WTC11 (cell line): ENCODE results near the gene DNLZ. TPM values are rescaled to one million over a fixed set of nuclear protein-coding genes. Genes with fewer than 3 reads are reported as not detected.

Experiments
- ATAC-seq: fragments of 200-7000 bp; cut with Tn5 transposase; 2 replicates; pipeline ENCODE4 v1.10.0; 2021; ENCODE audit warnings: mild to moderate bottlenecking, moderate library complexity
- CTCF ChIA-PET: fragments of 300-600 bp; sonication (Branson Sonifier 250); formaldehyde crosslinking; loops from one replicate; lab custom pipeline; 2021; ENCODE audit warnings: antibody characterized with exemption; lab: Charles Lee
- POLR2A ChIA-PET: fragments of 350-600 bp; sonication (Branson Sonifier 250); formaldehyde crosslinking; loops from one replicate; lab custom pipeline; 2021; ENCODE audit warnings: antibody characterized with exemption; lab: Charles Lee
- DNase-seq: peaks from one replicate; pipeline ENCODE4 v3.0.0; 2021; ENCODE audit warnings: low spot score
- H3K27ac Mint-ChIP-seq: 2 replicates; pipeline ENCODE4 v1.8.0; 2021; ENCODE audit warnings: mixed read lengths
- H3K27me3 Mint-ChIP-seq: 2 replicates; pipeline ENCODE4 v1.8.0; 2021; ENCODE audit warnings: low read depth, mild to moderate bottlenecking, moderate library complexity, mixed read lengths
- H3K36me3 Mint-ChIP-seq: 2 replicates; pipeline ENCODE4 v1.8.0; 2021; ENCODE audit warnings: mixed read lengths
- H3K4me1 Mint-ChIP-seq: 2 replicates; pipeline ENCODE4 v1.8.0; 2022; ENCODE audit warnings: mixed read lengths
- H3K4me3 Mint-ChIP-seq: 2 replicates; pipeline ENCODE4 v1.8.0; 2021; ENCODE audit warnings: mild to moderate bottlenecking, moderate library complexity, mixed read lengths
- H3K9me3 Mint-ChIP-seq: 2 replicates; pipeline ENCODE4 v1.8.0; 2021; ENCODE audit warnings: mixed read lengths
- CREM ChIP-seq: sonication (generic); formaldehyde crosslinking; IDR thresholded peaks from 2 replicates; pipeline ENCODE4 v1.8.1; 2022; ENCODE audit warnings: mild to moderate bottlenecking, missing genetic modification reagents, moderate library complexity
- ERG ChIP-seq: fragments of 250-450 bp; sonication (Bioruptor Pico); IDR thresholded peaks from 2 replicates; pipeline ENCODE4 v1.8.0; 2021; ENCODE audit warnings: mild to moderate bottlenecking
- FOXP1 ChIP-seq: sonication (generic); formaldehyde crosslinking; IDR thresholded peaks from 2 replicates; pipeline ENCODE4 v1.8.0; 2022; ENCODE audit warnings: missing genetic modification reagents, mild to moderate bottlenecking, moderate library complexity, borderline replicate concordance
- GRHL2 ChIP-seq: fragments of 250-450 bp; sonication (Bioruptor Pico); IDR thresholded peaks from 2 replicates; pipeline ENCODE4 v1.8.0; 2022; ENCODE audit warnings: mild to moderate bottlenecking, moderate library complexity; ENCODE audit not compliant: insufficient replicate concordance, severe bottlenecking
- JAZF1 ChIP-seq: fragments of 250-450 bp; sonication (Bioruptor Pico); IDR thresholded peaks from 2 replicates; pipeline ENCODE4 v1.9.0; 2021; ENCODE audit warnings: moderate library complexity, mild to moderate bottlenecking, inconsistent platforms
- ZNF317 ChIP-seq: sonication (generic); formaldehyde crosslinking; IDR thresholded peaks from 2 replicates; pipeline ENCODE4 v1.8.1; 2023; ENCODE audit warnings: low read depth, mild to moderate bottlenecking, moderate library complexity, missing genetic modification reagents, borderline replicate concordance
- ZNF512 ChIP-seq: sonication (generic); formaldehyde crosslinking; IDR thresholded peaks from 2 replicates; pipeline ENCODE4 v1.8.1; 2022; ENCODE audit warnings: missing genetic modification reagents, borderline replicate concordance
- ZNF671 ChIP-seq: fragments of 250-450 bp; sonication (Bioruptor Pico); IDR thresholded peaks from 2 replicates; pipeline ENCODE4 v1.8.0; 2021; ENCODE audit warnings: mild to moderate bottlenecking
- total RNA-seq: library from RNA; stranded (reverse); gene quantifications from 3 replicates; pipeline ENCODE4 v1.2.3, GENCODE V29; 2021
- TF ChIP-seq, protein P1 (sequence below): sonication (generic); formaldehyde crosslinking; IDR thresholded peaks from 2 replicates; pipeline ENCODE4 v1.8.0; 2023; ENCODE audit warnings: missing genetic modification reagents, mild to moderate bottlenecking, borderline replicate concordance
- TF ChIP-seq, protein P2 (sequence below): fragments of 200-600 bp; IDR thresholded peaks from 2 replicates; pipeline ENCODE4 v1.8.0; 2022; ENCODE audit warnings: antibody characterized with exemption
- TF ChIP-seq, protein P3 (sequence below): sonication (generic); formaldehyde crosslinking; conservative IDR thresholded peaks from 2 replicates; pipeline ENCODE4 v1.8.1; 2023; ENCODE audit warnings: mild to moderate bottlenecking, low read depth, missing genetic modification reagents, moderate library complexity
- TF ChIP-seq, protein P4 (sequence below): sonication (generic); formaldehyde crosslinking; IDR thresholded peaks from 2 replicates; pipeline ENCODE4 v1.8.1; 2023; ENCODE audit warnings: mild to moderate bottlenecking, missing genetic modification reagents, moderate library complexity

Gene DNLZ
- total RNA-seq, 1 experiment from 2014 or later, result 17.2 TPM

DNA sequence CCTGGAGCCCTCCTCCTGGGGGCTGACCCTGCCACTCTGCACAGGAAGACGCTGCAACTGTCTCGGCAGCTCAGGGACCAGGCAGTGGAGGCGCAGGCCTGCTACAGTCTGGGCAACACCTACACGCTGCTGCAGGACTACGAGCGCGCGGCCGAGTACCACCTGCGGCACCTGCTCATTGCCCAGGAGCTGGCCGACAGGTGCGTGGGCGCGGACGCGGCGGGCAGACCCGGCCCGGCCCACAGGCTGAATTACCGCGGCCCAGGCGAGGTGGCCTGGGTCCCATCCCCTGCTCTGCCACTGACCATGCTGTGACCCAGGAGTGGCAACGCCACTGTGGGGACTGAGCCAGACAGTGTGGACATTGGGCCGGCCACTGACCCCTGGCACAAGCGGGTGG is 25.0 kb downstream of the DNLZ start:
- H3K4me1 Mint-ChIP-seq, result no peaks in the 10 kb centered on the region
- no peak overlapping the region for H3K27ac Mint-ChIP-seq
- H3K4me3 Mint-ChIP-seq, result no peak overlapping the region
- ATAC-seq (no peak), DNase-seq (no peak)
- no peaks in the 10 kb centered on the region for H3K27me3 Mint-ChIP-seq
- TF ChIP-seq, protein P1, sequence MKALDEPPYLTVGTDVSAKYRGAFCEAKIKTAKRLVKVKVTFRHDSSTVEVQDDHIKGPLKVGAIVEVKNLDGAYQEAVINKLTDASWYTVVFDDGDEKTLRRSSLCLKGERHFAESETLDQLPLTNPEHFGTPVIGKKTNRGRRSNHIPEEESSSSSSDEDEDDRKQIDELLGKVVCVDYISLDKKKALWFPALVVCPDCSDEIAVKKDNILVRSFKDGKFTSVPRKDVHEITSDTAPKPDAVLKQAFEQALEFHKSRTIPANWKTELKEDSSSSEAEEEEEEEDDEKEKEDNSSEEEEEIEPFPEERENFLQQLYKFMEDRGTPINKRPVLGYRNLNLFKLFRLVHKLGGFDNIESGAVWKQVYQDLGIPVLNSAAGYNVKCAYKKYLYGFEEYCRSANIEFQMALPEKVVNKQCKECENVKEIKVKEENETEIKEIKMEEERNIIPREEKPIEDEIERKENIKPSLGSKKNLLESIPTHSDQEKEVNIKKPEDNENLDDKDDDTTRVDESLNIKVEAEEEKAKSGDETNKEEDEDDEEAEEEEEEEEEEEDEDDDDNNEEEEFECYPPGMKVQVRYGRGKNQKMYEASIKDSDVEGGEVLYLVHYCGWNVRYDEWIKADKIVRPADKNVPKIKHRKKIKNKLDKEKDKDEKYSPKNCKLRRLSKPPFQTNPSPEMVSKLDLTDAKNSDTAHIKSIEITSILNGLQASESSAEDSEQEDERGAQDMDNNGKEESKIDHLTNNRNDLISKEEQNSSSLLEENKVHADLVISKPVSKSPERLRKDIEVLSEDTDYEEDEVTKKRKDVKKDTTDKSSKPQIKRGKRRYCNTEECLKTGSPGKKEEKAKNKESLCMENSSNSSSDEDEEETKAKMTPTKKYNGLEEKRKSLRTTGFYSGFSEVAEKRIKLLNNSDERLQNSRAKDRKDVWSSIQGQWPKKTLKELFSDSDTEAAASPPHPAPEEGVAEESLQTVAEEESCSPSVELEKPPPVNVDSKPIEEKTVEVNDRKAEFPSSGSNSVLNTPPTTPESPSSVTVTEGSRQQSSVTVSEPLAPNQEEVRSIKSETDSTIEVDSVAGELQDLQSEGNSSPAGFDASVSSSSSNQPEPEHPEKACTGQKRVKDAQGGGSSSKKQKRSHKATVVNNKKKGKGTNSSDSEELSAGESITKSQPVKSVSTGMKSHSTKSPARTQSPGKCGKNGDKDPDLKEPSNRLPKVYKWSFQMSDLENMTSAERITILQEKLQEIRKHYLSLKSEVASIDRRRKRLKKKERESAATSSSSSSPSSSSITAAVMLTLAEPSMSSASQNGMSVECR, result no peak
- no peak for TF ChIP-seq FOXP1
- no peak for TF ChIP-seq JAZF1 (CRISPR knock-in tag)
- TF ChIP-seq, protein P2, sequence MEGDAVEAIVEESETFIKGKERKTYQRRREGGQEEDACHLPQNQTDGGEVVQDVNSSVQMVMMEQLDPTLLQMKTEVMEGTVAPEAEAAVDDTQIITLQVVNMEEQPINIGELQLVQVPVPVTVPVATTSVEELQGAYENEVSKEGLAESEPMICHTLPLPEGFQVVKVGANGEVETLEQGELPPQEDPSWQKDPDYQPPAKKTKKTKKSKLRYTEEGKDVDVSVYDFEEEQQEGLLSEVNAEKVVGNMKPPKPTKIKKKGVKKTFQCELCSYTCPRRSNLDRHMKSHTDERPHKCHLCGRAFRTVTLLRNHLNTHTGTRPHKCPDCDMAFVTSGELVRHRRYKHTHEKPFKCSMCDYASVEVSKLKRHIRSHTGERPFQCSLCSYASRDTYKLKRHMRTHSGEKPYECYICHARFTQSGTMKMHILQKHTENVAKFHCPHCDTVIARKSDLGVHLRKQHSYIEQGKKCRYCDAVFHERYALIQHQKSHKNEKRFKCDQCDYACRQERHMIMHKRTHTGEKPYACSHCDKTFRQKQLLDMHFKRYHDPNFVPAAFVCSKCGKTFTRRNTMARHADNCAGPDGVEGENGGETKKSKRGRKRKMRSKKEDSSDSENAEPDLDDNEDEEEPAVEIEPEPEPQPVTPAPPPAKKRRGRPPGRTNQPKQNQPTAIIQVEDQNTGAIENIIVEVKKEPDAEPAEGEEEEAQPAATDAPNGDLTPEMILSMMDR, result no peak
- no peak for TF ChIP-seq ERG
- TF ChIP-seq, protein P3, sequence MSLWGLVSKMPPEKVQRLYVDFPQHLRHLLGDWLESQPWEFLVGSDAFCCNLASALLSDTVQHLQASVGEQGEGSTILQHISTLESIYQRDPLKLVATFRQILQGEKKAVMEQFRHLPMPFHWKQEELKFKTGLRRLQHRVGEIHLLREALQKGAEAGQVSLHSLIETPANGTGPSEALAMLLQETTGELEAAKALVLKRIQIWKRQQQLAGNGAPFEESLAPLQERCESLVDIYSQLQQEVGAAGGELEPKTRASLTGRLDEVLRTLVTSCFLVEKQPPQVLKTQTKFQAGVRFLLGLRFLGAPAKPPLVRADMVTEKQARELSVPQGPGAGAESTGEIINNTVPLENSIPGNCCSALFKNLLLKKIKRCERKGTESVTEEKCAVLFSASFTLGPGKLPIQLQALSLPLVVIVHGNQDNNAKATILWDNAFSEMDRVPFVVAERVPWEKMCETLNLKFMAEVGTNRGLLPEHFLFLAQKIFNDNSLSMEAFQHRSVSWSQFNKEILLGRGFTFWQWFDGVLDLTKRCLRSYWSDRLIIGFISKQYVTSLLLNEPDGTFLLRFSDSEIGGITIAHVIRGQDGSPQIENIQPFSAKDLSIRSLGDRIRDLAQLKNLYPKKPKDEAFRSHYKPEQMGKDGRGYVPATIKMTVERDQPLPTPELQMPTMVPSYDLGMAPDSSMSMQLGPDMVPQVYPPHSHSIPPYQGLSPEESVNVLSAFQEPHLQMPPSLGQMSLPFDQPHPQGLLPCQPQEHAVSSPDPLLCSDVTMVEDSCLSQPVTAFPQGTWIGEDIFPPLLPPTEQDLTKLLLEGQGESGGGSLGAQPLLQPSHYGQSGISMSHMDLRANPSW (CRISPR knock-in tag), result no peak
- no peak for TF ChIP-seq ZNF671 (CRISPR knock-in tag)
- no peak for TF ChIP-seq CREM (CRISPR knock-in tag)
- no peak for TF ChIP-seq ZNF317
- TF ChIP-seq, protein P4, sequence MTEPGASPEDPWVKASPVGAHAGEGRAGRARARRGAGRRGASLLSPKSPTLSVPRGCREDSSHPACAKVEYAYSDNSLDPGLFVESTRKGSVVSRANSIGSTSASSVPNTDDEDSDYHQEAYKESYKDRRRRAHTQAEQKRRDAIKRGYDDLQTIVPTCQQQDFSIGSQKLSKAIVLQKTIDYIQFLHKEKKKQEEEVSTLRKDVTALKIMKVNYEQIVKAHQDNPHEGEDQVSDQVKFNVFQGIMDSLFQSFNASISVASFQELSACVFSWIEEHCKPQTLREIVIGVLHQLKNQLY, result no peak
- TF ChIP-seq GRHL2 (CRISPR knock-in tag), result no peak
- no peak for TF ChIP-seq ZNF512 (CRISPR knock-in tag)
- CTCF ChIA-PET, result interaction anchor here (1.0 to 2.1 kb wide), 2 partner anchors 11 to 26 kb away, joined by 3 to 7 read pairs; partner anchors contain the start of gene GPSM1
- H3K36me3 Mint-ChIP-seq, result no peaks in the 10 kb centered on the region
- no peaks in the 10 kb centered on the region for H3K9me3 Mint-ChIP-seq
- POLR2A ChIA-PET, result no interaction called here
